ENCODE results near the gene PPM1J.

DNA sequence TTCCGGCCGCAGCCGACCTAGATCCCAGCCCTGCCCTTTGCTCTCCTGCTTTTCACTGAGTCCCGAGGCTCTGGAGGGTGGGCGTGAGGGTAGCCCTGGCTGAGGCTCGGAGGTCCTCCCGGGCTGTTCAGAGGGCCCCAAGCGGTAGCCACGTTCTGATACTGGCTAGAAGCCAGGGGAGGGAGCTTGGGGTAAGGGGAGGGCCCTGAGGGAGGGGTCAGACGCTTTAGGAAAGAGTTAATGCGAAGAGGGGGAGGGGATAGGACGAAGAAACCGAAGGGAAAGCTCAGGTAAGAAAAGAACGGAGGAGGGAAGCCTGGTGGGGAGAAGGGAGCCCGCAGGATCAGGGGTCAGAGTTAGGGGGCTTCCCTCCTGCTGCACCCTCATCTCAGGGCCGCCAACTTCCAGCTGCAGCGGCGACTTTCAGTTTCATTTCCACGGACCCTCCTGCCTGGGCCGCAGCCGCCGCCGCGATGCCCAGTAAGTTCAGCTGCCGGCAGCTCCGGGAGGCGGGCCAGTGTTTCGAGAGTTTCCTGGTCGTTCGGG, 40.6 kb downstream of the PPM1J start, which contains the start of gene MOV10:
- TF ChIP-seq, protein P1, sequence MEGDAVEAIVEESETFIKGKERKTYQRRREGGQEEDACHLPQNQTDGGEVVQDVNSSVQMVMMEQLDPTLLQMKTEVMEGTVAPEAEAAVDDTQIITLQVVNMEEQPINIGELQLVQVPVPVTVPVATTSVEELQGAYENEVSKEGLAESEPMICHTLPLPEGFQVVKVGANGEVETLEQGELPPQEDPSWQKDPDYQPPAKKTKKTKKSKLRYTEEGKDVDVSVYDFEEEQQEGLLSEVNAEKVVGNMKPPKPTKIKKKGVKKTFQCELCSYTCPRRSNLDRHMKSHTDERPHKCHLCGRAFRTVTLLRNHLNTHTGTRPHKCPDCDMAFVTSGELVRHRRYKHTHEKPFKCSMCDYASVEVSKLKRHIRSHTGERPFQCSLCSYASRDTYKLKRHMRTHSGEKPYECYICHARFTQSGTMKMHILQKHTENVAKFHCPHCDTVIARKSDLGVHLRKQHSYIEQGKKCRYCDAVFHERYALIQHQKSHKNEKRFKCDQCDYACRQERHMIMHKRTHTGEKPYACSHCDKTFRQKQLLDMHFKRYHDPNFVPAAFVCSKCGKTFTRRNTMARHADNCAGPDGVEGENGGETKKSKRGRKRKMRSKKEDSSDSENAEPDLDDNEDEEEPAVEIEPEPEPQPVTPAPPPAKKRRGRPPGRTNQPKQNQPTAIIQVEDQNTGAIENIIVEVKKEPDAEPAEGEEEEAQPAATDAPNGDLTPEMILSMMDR (IDR thresholded peaks at IDR 0.05): no peak
- TF ChIP-seq EZH2phosphoT487 (IDR thresholded peaks at IDR 0.05): no peak
